DMS153 (cell line): ENCODE data around the gene PNPO.
A peak's percentile ranks its signal among the peaks of the same experiment; 100 is the strongest.

Source experiments
- DNase-seq: peaks from one replicate; lab custom pipeline; 2025; lab: John Stamatoyannopoulos, UW

The PNPO gene

DNA sequence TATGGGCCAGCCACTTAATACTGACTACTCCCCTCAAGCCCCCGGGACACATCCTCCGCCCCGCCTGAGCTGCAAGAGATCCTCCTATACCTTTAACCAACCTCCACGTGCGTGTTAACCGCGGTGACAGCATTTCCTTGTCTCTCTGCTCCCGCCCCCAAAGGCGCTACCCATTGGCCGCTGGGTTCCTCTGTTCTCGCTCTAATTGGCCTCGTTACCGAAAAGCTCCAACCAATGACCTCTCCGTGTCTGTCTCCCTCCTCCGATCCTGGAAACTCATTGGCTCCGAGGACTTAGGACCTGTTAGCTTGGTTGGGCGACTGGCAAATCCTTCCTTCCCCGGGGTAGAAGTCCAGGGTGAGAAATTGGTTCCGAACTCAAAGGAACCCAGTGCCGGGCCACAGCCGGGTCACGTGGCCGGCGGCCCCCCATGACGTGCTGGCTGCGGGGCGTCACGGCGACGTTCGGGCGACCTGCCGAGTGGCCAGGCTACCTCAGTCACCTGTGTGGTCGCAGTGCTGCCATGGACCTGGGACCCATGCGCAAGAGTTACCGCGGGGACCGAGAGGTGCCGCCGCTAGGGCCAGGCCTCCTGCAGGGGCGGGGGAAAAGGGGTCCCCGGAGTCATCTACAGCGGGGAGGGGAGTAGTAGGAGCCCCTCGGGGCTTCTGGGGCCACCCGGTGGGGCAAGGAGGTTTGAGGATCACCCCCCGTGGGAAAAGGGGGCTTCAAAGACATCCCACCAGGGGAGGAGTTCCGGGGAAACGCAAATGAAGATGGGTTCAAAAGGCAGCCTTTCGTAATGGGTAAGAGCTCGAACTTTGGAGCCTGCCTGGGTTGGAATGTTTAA lies at the start of gene PNPO:
PNPO (plus strand) TSS at position 326 of the 850 bp plus-strand sequence; CDS start at position 431, 105 bp downstream.
- peak; percentile 94 for DNase-seq

GRCh38 chr17:47894498-47895346 lies 46.6 kb upstream of the PNPO start:
- DNase-seq = no peak

DNA sequence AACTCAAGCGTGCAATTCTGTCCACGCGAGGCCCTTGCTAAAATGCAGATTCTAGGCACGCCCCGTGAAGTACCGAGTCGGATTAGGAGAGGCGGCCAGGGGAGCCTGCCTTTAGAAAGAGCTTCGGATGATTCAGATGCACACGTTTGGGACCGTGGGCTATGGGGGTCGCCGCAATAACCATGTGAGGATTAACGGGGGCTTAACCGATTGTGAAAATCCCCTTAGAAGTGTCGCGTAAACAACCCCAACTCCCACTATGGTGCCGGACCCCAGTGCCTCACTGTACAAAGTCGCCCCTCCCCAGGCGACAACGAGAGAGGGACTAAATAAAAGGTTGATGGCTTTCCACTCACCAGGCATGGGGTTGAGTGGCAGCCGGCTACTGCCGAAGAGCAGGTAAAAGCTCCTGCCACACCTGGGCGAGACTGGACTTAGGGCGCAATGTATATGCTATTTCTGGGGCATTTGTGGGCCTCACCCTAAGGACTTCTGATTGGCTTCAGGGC lies 46.0 kb upstream of the PNPO start:
- no peak for DNase-seq

GRCh38 chr17:47895856-47896671 lies 45.3 kb upstream of the PNPO start, which contains the start of gene SP2:
SP2 (plus strand) TSS chr17:47896236; CDS start chr17:47896287, 51 bp downstream.
- DNase-seq = peak; percentile 100

- no peak for DNase-seq
Observed at GRCh38 chr17:47896672-47897490, 44.5 kb upstream of the PNPO start.

DNA sequence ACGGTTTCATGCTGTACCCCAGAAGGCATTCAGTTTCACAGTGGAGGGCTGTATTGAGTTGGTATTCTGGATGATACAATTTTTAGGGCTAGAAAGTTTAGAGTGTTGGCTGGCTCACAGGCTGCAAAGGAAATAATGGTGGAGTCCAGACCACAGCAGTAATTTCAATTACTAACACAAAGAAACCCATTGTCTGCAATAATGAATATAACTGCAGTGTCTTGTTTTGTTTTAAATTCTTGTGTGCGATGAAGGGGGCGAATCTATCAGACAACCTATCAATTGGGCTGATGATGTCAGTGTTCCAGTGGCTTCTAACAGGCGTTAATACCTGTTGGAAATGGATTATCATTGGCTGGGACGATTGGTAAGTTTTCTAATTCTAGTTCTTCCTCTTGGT lies 43.8 kb upstream of the PNPO start:
- no peak for DNase-seq

DNA sequence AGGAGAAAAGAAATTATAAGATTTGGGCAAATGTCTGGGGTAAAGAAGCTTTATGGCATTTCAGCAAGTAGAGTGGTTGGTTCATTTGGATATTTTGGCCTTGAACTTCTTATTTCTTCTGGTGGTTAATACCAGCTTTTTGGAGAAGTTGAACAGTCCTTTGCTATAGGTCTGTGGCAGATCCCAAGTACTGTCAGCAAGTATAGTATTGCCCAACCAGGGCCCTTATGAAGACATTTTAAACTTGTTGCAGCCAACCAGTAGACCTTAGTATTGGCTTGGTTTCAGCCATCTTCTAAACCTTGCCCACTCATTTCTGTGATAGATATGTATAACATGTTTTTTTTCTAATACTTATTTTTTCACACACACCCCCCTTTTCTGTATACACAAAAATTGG lies 43.1 kb upstream of the PNPO start:
- no peak for DNase-seq

DNA sequence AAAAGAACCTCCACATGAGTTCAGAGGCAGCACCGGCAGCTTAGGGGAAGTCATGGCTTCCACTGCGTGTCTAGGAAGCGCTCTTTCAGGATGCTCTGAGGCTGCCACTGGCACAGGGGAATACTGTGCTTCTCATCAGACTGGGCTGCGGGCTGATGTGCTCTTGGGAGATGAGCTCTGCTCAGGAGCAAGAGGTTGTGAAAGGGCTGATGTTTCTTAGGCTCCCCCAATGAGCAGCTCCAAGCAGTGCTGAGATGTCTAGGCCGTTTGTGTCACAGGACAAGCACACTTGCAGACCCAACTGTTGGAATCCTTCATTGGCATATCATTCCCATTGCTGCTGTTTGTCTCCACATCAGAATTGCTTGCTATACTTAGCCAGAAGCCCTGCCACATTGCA lies 41.7 kb upstream of the PNPO start:
- no peak for DNase-seq

DNA sequence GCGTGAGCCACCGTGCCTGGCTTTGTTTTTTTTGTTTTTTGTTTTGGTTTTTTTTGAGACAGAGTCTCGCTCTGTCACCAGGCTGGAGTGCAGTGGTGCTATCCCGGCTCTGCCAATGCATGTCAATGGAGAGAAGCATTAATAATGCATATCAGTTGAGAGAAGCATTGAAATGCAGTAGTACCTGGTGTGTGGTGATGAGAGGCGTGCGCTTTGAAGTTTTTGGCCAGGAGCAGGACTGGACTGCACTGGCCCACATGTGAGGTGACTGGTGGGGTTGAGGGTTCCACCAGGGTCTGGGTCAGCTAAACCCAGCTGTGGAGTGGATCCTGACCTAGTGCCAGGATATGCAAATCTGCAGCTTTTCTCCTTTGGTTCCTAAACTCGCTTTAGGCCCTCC lies 39.9 kb upstream of the PNPO start:
- no peak for DNase-seq

GRCh38 chr17:47902039-47902744 lies 39.2 kb upstream of the PNPO start:
- no peak for DNase-seq

DNA sequence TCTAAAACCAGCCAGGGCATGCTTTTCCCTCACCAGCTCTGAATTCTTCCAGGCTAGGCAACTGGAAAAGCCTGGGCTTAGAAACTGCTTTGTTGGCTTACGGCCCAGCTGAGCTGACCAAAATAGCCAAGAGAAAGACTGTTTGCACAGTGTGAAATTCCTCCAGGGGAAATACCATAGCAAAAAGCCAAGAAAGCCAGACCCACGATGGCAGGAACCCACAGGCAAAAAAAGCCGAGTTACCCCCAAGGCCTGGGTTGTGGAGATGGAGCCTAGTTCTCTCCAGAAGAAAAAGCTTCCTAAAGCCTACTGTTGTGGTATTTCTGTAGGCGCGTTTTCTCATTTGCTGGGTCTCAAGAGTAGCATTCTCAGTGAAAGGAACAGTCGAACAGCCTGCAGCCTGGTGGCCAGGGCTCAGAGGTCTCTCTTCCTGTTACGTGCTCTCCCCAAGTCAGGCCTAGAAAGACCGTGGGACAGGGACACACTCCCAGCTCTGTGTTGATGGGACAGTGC lies 36.1 kb upstream of the PNPO start:
- no peak for DNase-seq

DNA sequence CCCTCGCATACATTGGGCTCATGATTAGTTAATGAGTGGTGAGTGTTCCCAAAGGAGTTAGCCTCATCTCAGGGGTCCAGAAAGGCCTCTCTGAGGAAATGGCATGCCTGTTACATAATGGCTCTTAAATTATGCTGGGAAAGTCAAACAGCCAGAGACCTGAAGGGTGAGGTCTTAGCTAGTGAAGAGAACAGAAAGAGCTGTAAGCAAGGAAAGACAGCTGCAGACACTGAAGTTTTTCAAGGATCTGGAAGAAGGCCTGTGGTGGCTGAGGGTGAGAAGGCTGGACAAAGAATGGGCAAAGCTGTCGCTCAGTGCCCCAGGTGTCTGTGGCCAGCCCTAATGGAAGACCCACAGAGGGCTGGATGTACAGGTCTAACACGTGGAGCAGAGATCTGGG lies 34.9 kb upstream of the PNPO start:
- DNase-seq = no peak

DNA sequence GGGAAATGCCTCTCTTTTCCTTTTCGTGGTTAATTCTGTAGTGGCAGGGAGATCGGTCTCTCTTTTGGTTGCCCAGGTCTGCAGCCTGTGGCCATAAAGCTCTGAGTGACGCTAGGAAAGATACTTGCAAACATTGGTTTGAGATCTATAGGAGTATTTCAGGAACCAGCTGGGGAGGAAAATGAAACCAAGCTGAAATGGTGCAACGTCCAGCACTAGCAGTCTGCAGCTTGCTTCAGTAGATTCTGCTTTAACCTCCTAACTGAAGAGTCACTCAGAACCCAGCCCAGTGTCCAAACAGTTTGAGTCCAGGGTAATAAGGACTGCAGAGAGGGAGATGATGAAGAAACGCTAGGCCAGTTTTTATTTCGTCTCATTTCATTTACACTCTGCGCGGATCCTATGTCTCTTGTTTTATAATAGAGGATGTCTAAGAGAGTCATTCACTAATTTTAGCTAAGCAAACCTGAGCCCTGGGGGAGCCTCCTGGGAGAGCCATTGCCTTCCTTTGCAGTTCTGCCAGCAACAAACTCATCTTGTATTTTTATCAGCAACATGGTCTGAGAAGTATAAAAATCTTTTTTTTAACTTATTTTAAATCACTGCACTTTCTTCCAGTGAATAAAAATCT lies 33.3 kb upstream of the PNPO start:
- DNase-seq = no peak

GRCh38 chr17:47913050-47913449 lies 28.3 kb upstream of the PNPO start:
- no peak for DNase-seq

GRCh38 chr17:47914306-47914948 lies 26.9 kb upstream of the PNPO start:
- DNase-seq = no peak

GRCh38 chr17:47915776-47916398 lies 25.5 kb upstream of the PNPO start:
- no peak for DNase-seq

DNA sequence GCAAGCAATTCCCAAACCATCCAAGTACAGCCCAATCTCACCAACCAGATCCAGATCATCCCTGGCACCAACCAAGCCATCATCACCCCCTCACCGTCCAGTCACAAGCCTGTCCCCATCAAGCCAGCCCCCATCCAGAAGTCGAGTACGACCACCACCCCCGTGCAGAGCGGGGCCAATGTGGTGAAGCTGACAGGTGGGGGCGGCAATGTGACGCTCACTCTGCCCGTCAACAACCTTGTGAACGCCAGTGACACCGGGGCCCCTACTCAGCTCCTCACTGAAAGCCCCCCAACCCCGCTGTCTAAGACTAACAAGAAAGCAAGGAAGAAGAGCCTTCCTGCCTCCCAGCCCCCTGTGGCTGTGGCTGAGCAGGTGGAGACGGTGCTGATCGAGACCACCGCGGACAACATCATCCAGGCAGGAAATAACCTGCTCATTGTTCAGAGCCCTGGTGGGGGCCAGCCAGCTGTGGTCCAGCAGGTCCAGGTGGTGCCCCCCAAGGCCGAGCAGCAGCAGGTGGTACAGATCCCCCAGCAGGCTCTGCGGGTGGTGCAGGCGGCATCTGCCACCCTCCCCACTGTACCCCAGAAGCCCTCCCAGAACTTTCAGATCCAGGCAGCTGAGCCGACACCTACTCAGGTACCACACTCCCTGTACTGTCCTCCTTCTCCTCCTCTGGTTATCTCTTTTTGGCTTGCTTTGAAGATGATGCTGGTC lies 24.7 kb upstream of the PNPO start:
- DNase-seq = no peak

GRCh38 chr17:47917581-47917980 lies 23.8 kb upstream of the PNPO start:
- no peak for DNase-seq
